Measurements from ENCODE around the gene TUBG1. TPM values are rescaled to one million over a fixed set of nuclear protein-coding genes. Genes with fewer than 3 reads are reported as not detected.

Gene TUBG1
- 12.6 and 40.2 TPM in 2 replicates for total RNA-seq

DNA sequence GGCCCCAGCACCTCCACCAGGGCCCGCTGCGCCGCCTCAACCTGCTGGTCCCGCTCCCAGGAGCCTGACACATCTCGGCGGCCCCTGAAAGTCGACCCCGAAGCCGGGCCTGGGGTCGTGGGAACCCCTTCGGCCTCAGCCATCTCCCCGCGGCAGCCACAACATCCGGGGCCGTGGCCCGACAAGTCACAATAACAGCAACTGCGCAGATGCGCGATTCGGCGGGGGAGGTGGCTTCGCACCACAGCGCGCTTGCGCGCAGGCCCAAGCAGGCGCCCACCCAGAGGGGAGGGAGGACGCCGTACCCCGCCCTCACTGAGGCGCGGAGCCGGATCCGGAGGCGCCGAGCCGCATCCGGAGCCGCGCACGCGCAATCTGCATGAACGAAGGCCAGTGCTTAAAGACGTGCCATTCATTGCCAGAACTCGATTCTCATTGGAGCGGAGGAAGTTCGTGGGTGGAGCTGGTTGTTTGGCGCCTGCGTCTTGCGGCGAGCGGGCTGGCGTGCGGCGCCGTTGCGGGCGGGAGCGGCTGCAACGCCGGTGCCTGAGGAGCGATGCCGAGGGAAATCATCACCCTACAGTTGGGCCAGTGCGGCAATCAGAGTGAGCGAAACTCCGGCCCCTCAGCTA lies at the start of gene TUBG1, which contains the start of gene RETREG3:
Gene TUBG1, plus strand, starts transcription at position 502 of the 632 bp plus-strand sequence. Its CDS starts 55 bp downstream, at position 557.
Gene RETREG3, minus strand, starts transcription at position 193 of the 632 bp plus-strand sequence. Its CDS starts 50 bp downstream, at position 143.

DNA sequence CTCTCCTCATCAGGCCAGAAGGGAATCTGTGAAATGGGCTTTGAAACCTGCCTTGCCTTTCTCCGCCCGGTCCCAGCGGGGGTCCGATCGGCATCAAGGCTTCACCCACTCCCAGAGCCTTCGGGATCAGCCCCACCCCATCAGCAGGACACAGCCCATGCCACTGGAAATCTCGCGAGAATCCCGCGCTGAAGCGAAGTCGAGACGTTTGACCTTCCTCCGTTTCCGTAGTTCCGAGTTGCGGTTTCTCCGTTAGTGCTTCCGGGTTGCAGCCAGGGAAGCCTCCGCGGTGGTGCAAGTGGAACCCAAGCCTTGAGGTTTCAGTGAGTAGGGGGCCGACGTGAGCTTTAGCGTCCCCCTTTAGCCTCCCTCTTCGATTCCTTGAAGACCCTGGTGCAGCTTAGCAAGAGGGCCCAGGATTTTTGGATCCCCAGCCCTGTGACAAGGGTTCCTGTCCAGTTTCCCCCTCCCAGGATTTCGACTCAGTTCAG lies 47.5 kb upstream of the TUBG1 start, which contains the start of gene COASY:
Gene COASY, plus strand, starts transcription at position 252 of the 491 bp plus-strand sequence. CDS start 475 bp downstream, outside the sequence.

DNA sequence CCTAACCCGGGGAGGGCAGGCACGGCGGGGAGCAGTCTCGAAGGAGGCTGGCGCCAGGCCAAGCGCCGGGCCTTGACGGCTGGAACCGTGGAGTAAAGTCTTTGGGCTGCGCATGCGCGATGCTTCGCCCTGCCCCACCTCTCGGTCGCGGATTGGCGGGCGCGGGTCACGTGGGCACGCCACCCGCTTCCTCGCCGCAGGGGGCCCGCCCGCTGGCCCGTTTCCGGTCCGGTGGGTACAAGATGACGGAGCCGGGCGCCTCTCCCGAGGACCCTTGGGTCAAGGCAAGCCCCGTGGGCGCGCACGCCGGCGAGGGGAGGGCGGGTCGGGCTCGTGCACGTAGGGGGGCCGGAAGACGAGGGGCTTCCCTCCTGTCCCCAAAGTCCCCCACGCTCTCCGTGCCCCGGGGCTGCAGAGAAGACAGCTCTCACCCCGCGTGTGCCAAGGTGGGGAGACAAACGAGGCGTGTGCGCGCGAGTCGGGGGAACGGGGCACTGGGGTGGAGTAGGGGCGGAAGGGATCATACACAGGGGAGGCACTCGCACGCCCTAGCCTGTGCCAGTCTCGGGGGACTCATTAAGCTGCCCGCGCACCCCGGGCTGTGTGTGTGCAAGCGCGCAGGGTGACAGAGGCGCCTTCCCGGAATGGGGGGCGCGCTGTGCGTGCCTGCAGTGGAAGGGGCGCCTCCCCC lies 42.5 kb upstream of the TUBG1 start, which contains the start of gene MLX:
Gene MLX, plus strand, starts transcription at position 218 of the 691 bp plus-strand sequence. Its CDS starts 25 bp downstream, at position 243.

DNA sequence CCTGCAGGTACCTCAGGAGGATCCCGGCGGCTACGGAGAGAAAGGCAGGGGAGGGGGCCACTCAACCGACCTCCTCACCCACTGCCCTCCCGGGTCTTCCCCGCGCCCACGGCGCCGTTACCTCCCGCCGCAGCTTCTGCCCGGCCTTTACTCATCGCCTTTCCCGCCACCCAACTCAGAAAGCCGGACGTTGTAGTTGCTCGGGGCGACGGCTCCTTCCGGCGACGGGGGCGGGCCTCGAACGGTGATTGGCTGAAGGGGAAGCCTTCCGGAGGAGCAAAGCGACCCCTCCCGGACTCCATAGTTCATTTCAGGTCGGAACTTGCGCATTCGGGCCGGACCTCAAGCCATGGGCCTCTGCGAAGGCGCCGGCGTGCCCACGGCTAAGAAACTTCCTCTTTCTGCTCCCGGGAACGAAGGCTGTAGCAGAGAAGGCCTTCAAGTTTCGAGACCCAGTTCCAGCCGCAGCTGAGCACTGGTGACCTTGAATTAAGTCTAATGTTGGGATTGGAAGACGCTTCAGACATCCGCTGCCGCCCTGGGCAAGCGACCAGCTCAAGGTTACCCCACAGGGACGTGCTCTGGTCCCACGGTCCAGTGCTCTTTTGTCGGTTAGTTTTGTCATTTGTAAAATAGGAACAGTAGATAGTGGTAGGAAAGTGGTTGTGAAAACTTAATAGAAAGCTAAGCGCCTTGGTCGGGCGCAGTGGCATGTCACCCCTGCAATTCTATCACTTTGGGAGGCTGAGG lies 31.8 kb upstream of the TUBG1 start, which contains the start of gene PSMC3IP:
Gene PSMC3IP, minus strand, starts transcription at position 198 of the 750 bp plus-strand sequence. Its CDS starts 43 bp downstream, at position 155.

DNA sequence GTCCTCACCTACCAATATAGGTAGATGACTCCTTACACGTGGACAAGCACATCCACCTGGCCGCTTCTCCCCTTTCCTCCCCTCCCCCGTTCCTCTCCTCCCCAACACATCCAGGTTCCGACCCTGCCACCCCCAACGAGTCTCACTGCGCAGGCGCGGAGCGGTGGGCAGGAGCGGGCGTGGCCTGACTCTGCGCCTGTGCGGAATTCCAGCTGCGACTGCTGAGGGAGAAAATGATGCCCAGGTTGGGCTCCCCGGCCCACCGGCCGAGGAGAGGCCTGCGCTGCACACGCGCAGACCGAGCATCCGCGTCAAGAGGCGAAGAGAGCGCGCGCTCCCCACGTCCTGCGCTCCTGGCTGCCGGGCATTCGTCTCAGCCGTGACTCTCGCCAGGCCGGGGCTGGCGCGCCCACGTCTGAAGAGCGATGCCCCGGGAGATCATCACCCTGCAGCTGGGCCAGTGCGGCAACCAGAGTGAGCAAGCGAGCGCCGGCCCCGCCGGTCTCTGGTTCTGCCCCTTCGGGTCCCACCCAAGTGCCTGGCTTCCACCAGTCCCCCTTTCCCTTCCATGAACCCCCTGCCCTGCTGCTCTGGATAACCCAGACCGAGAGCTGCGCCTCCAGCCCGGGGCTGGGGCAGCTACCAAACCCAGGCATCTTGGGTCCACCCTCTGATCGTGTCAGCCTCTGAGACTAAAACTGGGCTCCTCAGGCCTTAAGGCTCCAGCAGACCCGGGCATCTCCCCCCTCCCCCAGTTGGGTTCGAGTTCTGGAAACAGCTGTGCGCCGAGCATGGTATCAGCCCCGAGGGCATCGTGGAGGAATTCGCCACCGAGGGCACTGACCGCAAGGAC lies 49.8 kb downstream of the TUBG1 start, which contains the start of gene TUBG2:
Gene TUBG2, plus strand, starts transcription at position 206 of the 853 bp plus-strand sequence. Its CDS starts 220 bp downstream, at position 426.

Other genes with a start within 250 kb of the TUBG1 start
- gene STAT3, start 221.2 kb upstream of the TUBG1 start, total RNA-seq: 52.6 and 56.1 TPM in 2 replicates
- gene CAVIN1, start 186.4 kb upstream of the TUBG1 start, total RNA-seq: 218 and 464 TPM in 2 replicates
- 49.5 and 67.9 TPM in 2 replicates for gene ATP6V0A1, start 150.8 kb upstream of the TUBG1 start, total RNA-seq
- 34.2 and 34.9 TPM in 2 replicates for gene NAGLU, start 73.4 kb upstream of the TUBG1 start, total RNA-seq
- 3.1 and 5.5 TPM in 2 replicates for gene HSD17B1, start 56.8 kb upstream of the TUBG1 start, total RNA-seq
- 20.4 and 27.2 TPM in 2 replicates for gene COASY, start 47.5 kb upstream of the TUBG1 start, total RNA-seq
- 20.0 and 33.5 TPM in 2 replicates for gene MLX, start 42.6 kb upstream of the TUBG1 start, total RNA-seq
- 2.3 and 4.3 TPM in 2 replicates for gene PSMC3IP, start 32.0 kb upstream of the TUBG1 start, total RNA-seq
- 79.7 and 106 TPM in 2 replicates for gene RETREG3, start 309 bp upstream of the TUBG1 start, total RNA-seq
- gene TUBG2, start 49.6 kb downstream of the TUBG1 start, total RNA-seq: 13.0 and 15.7 TPM in 2 replicates
- gene PLEKHH3, start 67.3 kb downstream of the TUBG1 start, total RNA-seq: 18.1 and 29.1 TPM in 2 replicates
- gene CCR10, start 72.2 kb downstream of the TUBG1 start, total RNA-seq: 0.54 and 0.79 TPM in 2 replicates
- gene CNTNAP1, start 72.8 kb downstream of the TUBG1 start, total RNA-seq: 0.87 and 3.1 TPM in 2 replicates
- gene EZH1, start 135.4 kb downstream of the TUBG1 start, total RNA-seq: 11.4 and 16.9 TPM in 2 replicates
- 0.79 TPM in 1 of 2 replicates, not detected in the other for gene RAMP2, start 151.5 kb downstream of the TUBG1 start, total RNA-seq
- 58.5 and 77.0 TPM in 2 replicates for gene VPS25, start 163.8 kb downstream of the TUBG1 start, total RNA-seq
- 0.33 and 0.39 TPM in 2 replicates for gene WNK4, start 170.9 kb downstream of the TUBG1 start, total RNA-seq
- gene COA3, start 189.0 kb downstream of the TUBG1 start, total RNA-seq: 55.4 and 63.7 TPM in 2 replicates
- gene CNTD1, start 189.2 kb downstream of the TUBG1 start, total RNA-seq: 0.79 TPM in 1 of 2 replicates, not detected in the other
- gene BECN1, start 214.6 kb downstream of the TUBG1 start, total RNA-seq: 71.1 and 81.1 TPM in 2 replicates
- gene PSME3, start 223.7 kb downstream of the TUBG1 start, total RNA-seq: 67.5 and 83.7 TPM in 2 replicates
- gene AOC2, start 234.9 kb downstream of the TUBG1 start, total RNA-seq: 0.79 and 1.1 TPM in 2 replicates
- gene AOC3, start 241.5 kb downstream of the TUBG1 start, total RNA-seq: under 0.01 TPM in 2 replicates